Measurements from ENCODE around the gene GGTLC2.
"Not testable (repeated sequence)": the region's sequence is repeated elsewhere in the genome, so short reads cannot be mapped to it uniquely, and the experiment has no call there.

The GGTLC2 gene

GRCh38 chr22:22618448-22618847 is 26.0 kb upstream of the GGTLC2 start:
- CTCF ChIA-PET = interaction anchor here (1.2 to 5.2 kb wide), 6 partner anchors 8 to 339 kb away, joined by 3 to 44 read pairs (median 4); no protein-coding TSS in a partner anchor
- no peak for TF ChIP-seq CTCF (IDR thresholded peaks at IDR 0.05; ENCODE audit: control extremely low read depth, extremely low read depth, low read depth, missing control alignments)

GRCh38 chr22:22618923-22619322 is 25.5 kb upstream of the GGTLC2 start:
- POLR2A ChIA-PET = no interaction called here
- no peak for DNase-seq (ENCODE audit: extremely low spot score)
- no peak for TF ChIP-seq CTCF (IDR thresholded peaks at IDR 0.05; ENCODE audit: control extremely low read depth, extremely low read depth, low read depth, missing control alignments)
- CTCF ChIA-PET = interaction anchor here (1.2 to 5.2 kb wide), 7 partner anchors 9 to 338 kb away, joined by 3 to 44 read pairs (median 4); no protein-coding TSS in a partner anchor

More at GRCh38 chr22:22618448-22618847, 26.0 kb upstream of the GGTLC2 start:
- POLR2A ChIA-PET = no interaction called here
- no peak for DNase-seq (ENCODE audit: extremely low spot score)

- DNase-seq (ENCODE audit: extremely low spot score) = no peak
- CTCF ChIA-PET = interaction anchor here (1.5 to 5.2 kb wide), 4 partner anchors 10 to 156 kb away, joined by 4 to 44 read pairs (median 6); no protein-coding TSS in a partner anchor
- POLR2A ChIA-PET = no interaction called here
- no peak for TF ChIP-seq CTCF (IDR thresholded peaks at IDR 0.05; ENCODE audit: control extremely low read depth, extremely low read depth, low read depth, missing control alignments)
Measured at GRCh38 chr22:22619765-22620414, 24.5 kb upstream of the GGTLC2 start.

GRCh38 chr22:22628546-22629495 is 15.6 kb upstream of the GGTLC2 start:
- DNase-seq (ENCODE audit: extremely low spot score); POLR2A ChIA-PET; CTCF ChIA-PET: not testable (repeated sequence)

GRCh38 chr22:22631223-22631652 is 13.2 kb upstream of the GGTLC2 start:
- DNase-seq (ENCODE audit: extremely low spot score); POLR2A ChIA-PET; CTCF ChIA-PET: not testable (repeated sequence)

GRCh38 chr22:22632226-22632625 is 12.2 kb upstream of the GGTLC2 start:
- POLR2A ChIA-PET; DNase-seq (ENCODE audit: extremely low spot score); CTCF ChIA-PET: not testable (repeated sequence)

GRCh38 chr22:22633533-22633932 is 10.9 kb upstream of the GGTLC2 start:
- CTCF ChIA-PET; POLR2A ChIA-PET; DNase-seq (ENCODE audit: extremely low spot score): not testable (repeated sequence)

GRCh38 chr22:22636260-22636659 is 8.2 kb upstream of the GGTLC2 start:
- CTCF ChIA-PET, POLR2A ChIA-PET: not testable (repeated sequence)

GRCh38 chr22:22638313-22638712 is 6.1 kb upstream of the GGTLC2 start:
- DNase-seq (ENCODE audit: extremely low spot score); CTCF ChIA-PET; POLR2A ChIA-PET: not testable (repeated sequence)

More at GRCh38 chr22:22636260-22636659, 8.2 kb upstream of the GGTLC2 start:
- not testable (repeated sequence) for DNase-seq (ENCODE audit: extremely low spot score)

- CTCF ChIA-PET; POLR2A ChIA-PET; DNase-seq (ENCODE audit: extremely low spot score): not testable (repeated sequence)
Measured at GRCh38 chr22:22642255-22642654, 2.2 kb upstream of the GGTLC2 start.

GRCh38 chr22:22645969-22646368 is 1.6 kb downstream of the GGTLC2 start:
- DNase-seq (ENCODE audit: extremely low spot score); POLR2A ChIA-PET; CTCF ChIA-PET: not testable (repeated sequence)

GRCh38 chr22:22647952-22648351 is 3.5 kb downstream of the GGTLC2 start:
- POLR2A ChIA-PET; DNase-seq (ENCODE audit: extremely low spot score); CTCF ChIA-PET: not testable (repeated sequence)

- POLR2A ChIA-PET; CTCF ChIA-PET; DNase-seq (ENCODE audit: extremely low spot score): not testable (repeated sequence)
Measured at GRCh38 chr22:22648863-22649536, 4.6 kb downstream of the GGTLC2 start.

- POLR2A ChIA-PET; DNase-seq (ENCODE audit: extremely low spot score); CTCF ChIA-PET: not testable (repeated sequence)
Measured at GRCh38 chr22:22649761-22650160, 5.3 kb downstream of the GGTLC2 start.
